Endothelial cell of umbilical vein (primary cell): Measurements from ENCODE around the gene CCDC177. TPM values are rescaled to one million over a fixed set of nuclear protein-coding genes. Genes with fewer than 3 reads are reported as not detected.

Experiments
- BruUV-seq: library from RNA; stranded (reverse); fragments of 400-500 nt; replicated peaks from 2 replicates; lab custom pipeline; 2021; lab: Mats Ljungman, UMichigan
- CTCF ChIA-PET: fragments of 300-600, 350-600 bp; sonication (Branson Sonifier 250); formaldehyde crosslinking; loops from one replicate; lab custom pipeline; 2021; ENCODE audit warnings: antibody characterized with exemption, inconsistent platforms; lab: Charles Lee
- POLR2A ChIA-PET: fragments of 300-600, 350-600 bp; sonication (Branson Sonifier 250); formaldehyde crosslinking; loops from one replicate; lab custom pipeline; 2021; ENCODE audit warnings: antibody characterized with exemption, inconsistent platforms; lab: Charles Lee
- DNase-seq: peaks from one replicate; pipeline ENCODE4 v3.0.0-alpha.2; 2011; ENCODE audit warnings: low read depth, low spot score
- FAIRE-seq: peaks from 2 replicates; lab custom pipeline; 2011; peaks lifted over from hg19 to GRCh38; lab: Jason Lieb, UNC
- H2AFZ ChIP-seq: 2 replicates; pipeline ENCODE4 v1.6.0; 2012; ENCODE audit warnings: low read depth, low read length, control low read depth, inconsistent platforms
- H3K27ac ChIP-seq: 2 replicates; pipeline ENCODE4 v1.5.1; 2011; ENCODE audit warnings: low read depth, mild to moderate bottlenecking, control low read depth, low read length, moderate library complexity; ENCODE audit not compliant: insufficient read depth
- H3K27me3 ChIP-seq, 2 experiments: 2 replicates each; pipeline versions ENCODE4 v1.6.0 to v1.6.1; 2011; ENCODE audit warnings: low read length in 2 of 2, mixed read lengths in 1 of 2; ENCODE audit not compliant: control insufficient read depth in 2 of 2, insufficient read depth in 2 of 2
- H3K36me3 ChIP-seq, 2 experiments: 2 replicates in 1 of 2; 3 replicates in 1 of 2; pipeline ENCODE4 v1.5.1; 2011; ENCODE audit warnings: low read length in 2 of 2, mild to moderate bottlenecking in 1 of 2, moderate library complexity in 1 of 2; ENCODE audit not compliant: control insufficient read depth in 2 of 2, insufficient read depth in 2 of 2; ENCODE audit errors: extremely low read depth in 1 of 2
- H3K4me1 ChIP-seq: 3 replicates; pipeline ENCODE4 v1.5.1; 2011; ENCODE audit warnings: mild to moderate bottlenecking, low read length; ENCODE audit not compliant: control insufficient read depth, insufficient read depth; ENCODE audit errors: extremely low read depth
- H3K4me2 ChIP-seq: 2 replicates; pipeline ENCODE4 v1.6.1; 2011; ENCODE audit warnings: low read length, control low read depth, mixed read lengths; ENCODE audit not compliant: insufficient read depth
- H3K4me3 ChIP-seq, 3 experiments: fragments of 200-600 bp in 1 of 3; sonication (generic), shearing (Covaris generic) in 1 of 3; replicated peaks in 1 of 3; 2 replicates each; pipeline ENCODE4 v1.5.1; 2011 to 2016; ENCODE audit warnings: control low read depth in 3 of 3, low read length in 3 of 3, mild to moderate bottlenecking in 2 of 3, inconsistent platforms in 1 of 3, low read depth in 1 of 3, moderate library complexity in 1 of 3; ENCODE audit not compliant: insufficient read depth in 1 of 3
- H3K79me2 ChIP-seq: 2 replicates; pipeline ENCODE4 v1.6.0; 2012; ENCODE audit warnings: low read length, inconsistent platforms; ENCODE audit not compliant: control insufficient read depth, insufficient read depth
- H3K9ac ChIP-seq: replicated peaks from 2 replicates; pipeline ENCODE3; 2011; ENCODE audit warnings: low read length, control low read depth; ENCODE audit not compliant: insufficient read depth; ENCODE audit errors: extremely low read depth
- H3K9me1 ChIP-seq: replicated peaks from 3 replicates; pipeline ENCODE4 v1.6.0; 2011; ENCODE audit warnings: mild to moderate bottlenecking, low read length; ENCODE audit not compliant: control insufficient read depth, insufficient read depth; ENCODE audit errors: extremely low read depth
- H3K9me3 ChIP-seq: replicated peaks from 2 replicates; pipeline ENCODE4 v1.5.1; 2012; ENCODE audit warnings: low read length, inconsistent platforms; ENCODE audit not compliant: control insufficient read depth, insufficient read depth
- H4K20me1 ChIP-seq: replicated peaks from 2 replicates; pipeline ENCODE3; 2011; ENCODE audit warnings: mild to moderate bottlenecking, low read length; ENCODE audit not compliant: control insufficient read depth, insufficient read depth; ENCODE audit errors: extremely low read depth
- CTCF ChIP-seq, 2 donors: IDR thresholded peaks; 1 replicate in 1 of 2; 2 replicates in 1 of 2; pipeline ENCODE4 v1.5.1; 2011; ENCODE audit warnings: low read length in 2 of 2, mild to moderate bottlenecking in 2 of 2, moderate library complexity in 2 of 2, control low read depth in 1 of 2, inconsistent platforms in 1 of 2, low read depth in 1 of 2; ENCODE audit not compliant: insufficient read depth in 1 of 2; ENCODE audit errors: extremely low read depth in 1 of 2
- EZH2 ChIP-seq: IDR thresholded peaks from 2 replicates; pipeline ENCODE4 v1.6.1; 2012; ENCODE audit warnings: borderline replicate concordance, low read depth, mild to moderate bottlenecking, moderate library complexity, low read length, inconsistent platforms; ENCODE audit not compliant: severe bottlenecking
- FOS ChIP-seq: IDR thresholded peaks from 2 replicates; pipeline ENCODE4 v1.6.1; 2011; ENCODE audit warnings: mild to moderate bottlenecking, low read length, moderate library complexity, borderline replicate concordance; ENCODE audit not compliant: insufficient read depth
- GATA2 ChIP-seq: IDR thresholded peaks from 2 replicates; pipeline ENCODE4 v1.7.0; 2011; ENCODE audit warnings: low read depth, mild to moderate bottlenecking, moderate library complexity, mixed read lengths, low read length; ENCODE audit not compliant: insufficient read length, insufficient read depth
- JUN ChIP-seq: IDR thresholded peaks from 2 replicates; pipeline ENCODE4 v1.6.1; 2011; ENCODE audit warnings: borderline replicate concordance, low read depth; ENCODE audit not compliant: insufficient read length, insufficient read depth
- POLR2A ChIP-seq: IDR thresholded peaks from 2 replicates; pipeline ENCODE4 v1.6.1; 2012; ENCODE audit warnings: low read depth, mild to moderate bottlenecking, control low read depth, low read length
- POLR2AphosphoS5 ChIP-seq: IDR thresholded peaks from 2 replicates; pipeline ENCODE4 v1.6.1; 2012; ENCODE audit warnings: low read depth, mild to moderate bottlenecking, control low read depth, low read length, moderate library complexity; ENCODE audit not compliant: insufficient read depth
- dilution Hi-C: fragments of 300-500 bp; cut with MboI; formaldehyde crosslinking; loops from one replicate; pipeline ENCODE4 v1.15.0; 2019; ENCODE audit warnings: low sequenced_read_pairs; ENCODE audit not compliant: extremely low pct_ligation_motif_present
- intact Hi-C: fragments of 100-400 bp; cut with micrococcal nuclease; formaldehyde crosslinking; loops from one replicate; pipeline ENCODE4 v1.10.0; 2022
- polyA plus RNA-seq, 4 experiments: library from polyadenylated mRNA; depleted of rRNA in 3 of 4; stranded (reverse) in 3 of 4; unstranded in 1 of 4; fragments of >200 nt; gene quantifications; 2 replicates each; pipeline versions ENCODE4 v1.2.1 to v1.2.3, GENCODE V29; 2011 to 2012; ENCODE audit warnings: missing spikeins in 1 of 4
- total RNA-seq: library from RNA; stranded (reverse); gene quantifications from 2 replicates; pipeline ENCODE4 v1.2.3, GENCODE V29; 2021

The CCDC177 gene
- total and polyA plus RNA-seq, 2 donors (not counting 3 experiments of a cell fraction or from before 2014, with no cell fraction given), result not detected

- ChIA-PET POLR2A (no interaction called here), CTCF (interaction anchor here (1.0 kb wide), 1 partner anchor 13 kb away, joined by 4 read pairs; no protein-coding TSS in a partner anchor)
- H3K4me1 ChIP-seq, result peaks cover 25% of the 10 kb centered on the region
- intact Hi-C loops (no loop called here), dilution Hi-C loops (no loop called here)
- TF ChIP-seq CTCF (IDR thresholded peaks at IDR 0.05; ENCODE audit: extremely low read depth in 1 of 2, insufficient read depth in 1 of 2, low read depth in 1 of 2, low read length in 2 of 2), result no peak
- TF ChIP-seq POLR2A, result no peak
- no peak for TF ChIP-seq GATA2
- no peak for TF ChIP-seq JUN
- TF ChIP-seq EZH2, result no peak
- no peak for TF ChIP-seq FOS
- TF ChIP-seq POLR2AphosphoS5, result no peak
- peaks cover 3% of the 10 kb centered on the region for H4K20me1 ChIP-seq
- H3K27ac ChIP-seq, result no peak overlapping the region
- H3K79me2 ChIP-seq, result peaks cover 76% of the 10 kb centered on the region
- H3K9ac ChIP-seq, result no peak overlapping the region
- no peaks in the 10 kb centered on the region for H3K9me3 ChIP-seq
- no peaks in the 10 kb centered on the region for H3K9me1 ChIP-seq
- FAIRE-seq, result no peak
- no peaks in the 10 kb centered on the region for H3K36me3 ChIP-seq
- no peak overlapping the region for H3K4me3 ChIP-seq
- DNase-seq, result no peak
- no peak overlapping the region for H3K4me2 ChIP-seq
- BruUV-seq, result no TSS peak
- no peaks in the 10 kb centered on the region for H3K27me3 ChIP-seq
- H2AFZ ChIP-seq, result no peak overlapping the region
These were observed 43.1 kb upstream of the CCDC177 start for GRCh38 chr14:69617796-69618195.
